Measurements from ENCODE around the gene TAF13.
"Not testable (repeated sequence)": the region's sequence is repeated elsewhere in the genome, so short reads cannot be mapped to it uniquely, and the experiment has no call there.

Gene TAF13

DNA sequence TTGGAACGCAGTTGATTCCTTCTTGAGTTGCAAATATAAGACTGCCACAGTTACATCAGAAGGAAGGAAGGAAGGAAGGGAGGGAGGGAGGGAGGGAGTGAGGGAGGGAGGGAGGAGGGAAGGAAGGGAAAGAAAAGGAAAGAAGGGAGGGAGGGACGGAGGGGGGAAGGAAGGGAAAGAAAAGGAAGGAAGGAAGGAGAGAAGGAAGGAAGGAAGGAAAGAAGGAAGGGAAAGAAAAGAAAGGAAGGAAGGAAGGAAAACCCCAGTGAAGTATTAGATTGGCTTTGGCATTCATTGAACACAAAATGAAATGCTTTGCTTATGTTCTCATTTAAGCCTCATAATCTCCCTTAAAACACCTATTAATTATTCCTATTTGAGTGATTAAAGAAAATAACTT, 27.5 kb downstream of the TAF13 start:
- no peak for DNase-seq (ENCODE audit: low spot score)

DNA sequence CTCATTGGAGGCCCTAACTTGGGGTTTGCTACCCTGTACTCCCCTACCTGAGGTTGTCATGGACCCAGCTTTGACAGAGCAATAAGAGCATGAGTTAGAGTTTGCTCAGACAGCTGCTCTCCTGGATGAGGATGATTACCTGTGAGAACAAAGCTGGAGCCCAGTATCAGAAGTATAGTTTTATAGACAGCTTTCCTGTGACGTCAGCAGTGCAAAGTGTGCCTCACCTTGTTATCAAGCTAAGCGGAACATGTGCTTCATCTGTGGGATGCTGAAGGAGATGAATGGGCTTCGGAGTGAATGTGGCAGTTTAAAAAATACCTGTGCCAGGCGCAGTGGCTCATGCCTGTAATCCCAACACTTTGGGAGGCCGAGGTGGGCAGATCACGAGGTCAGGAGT, 28.5 kb downstream of the TAF13 start:
- no peak for DNase-seq (ENCODE audit: low spot score)

DNA sequence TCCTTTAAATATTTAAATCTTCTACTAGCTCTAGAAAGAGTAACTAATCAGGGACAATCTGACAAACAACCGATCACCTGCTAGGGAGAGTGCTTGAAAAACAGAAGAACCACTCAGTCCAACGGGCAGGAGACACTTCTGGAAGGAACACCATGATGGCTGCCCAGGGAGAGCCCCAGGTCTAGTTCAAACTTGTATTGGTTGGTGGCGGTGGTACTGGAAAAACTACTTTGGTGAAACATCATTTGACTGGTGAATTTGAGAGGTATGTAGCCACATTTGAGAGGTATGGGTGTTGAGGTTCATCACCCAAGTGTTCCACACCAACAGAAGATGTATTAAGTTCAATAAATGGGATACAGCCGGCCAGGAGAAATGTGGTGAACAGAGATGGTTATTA, 29.1 kb downstream of the TAF13 start:
- no peak for DNase-seq (ENCODE audit: low spot score)

DNA sequence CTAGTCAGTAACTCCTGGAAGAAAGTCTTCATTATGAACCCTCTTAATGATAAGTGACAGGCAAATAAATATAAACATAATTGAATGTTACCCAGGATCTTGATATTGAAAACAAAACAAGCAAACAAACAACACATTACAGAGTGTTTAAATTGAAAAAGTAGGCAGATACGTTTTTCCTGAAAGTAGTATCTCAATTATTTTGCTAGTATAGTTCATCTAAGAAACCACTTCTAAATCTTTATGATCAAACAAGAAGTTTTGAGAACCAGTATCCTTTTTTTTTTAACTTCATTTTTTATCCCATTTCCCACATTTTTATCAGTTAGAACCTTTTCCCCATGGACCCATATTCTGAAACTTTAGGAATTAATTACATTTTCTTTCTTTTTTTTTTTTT, 30.2 kb downstream of the TAF13 start:
- DNase-seq (ENCODE audit: low spot score), result no peak

DNA sequence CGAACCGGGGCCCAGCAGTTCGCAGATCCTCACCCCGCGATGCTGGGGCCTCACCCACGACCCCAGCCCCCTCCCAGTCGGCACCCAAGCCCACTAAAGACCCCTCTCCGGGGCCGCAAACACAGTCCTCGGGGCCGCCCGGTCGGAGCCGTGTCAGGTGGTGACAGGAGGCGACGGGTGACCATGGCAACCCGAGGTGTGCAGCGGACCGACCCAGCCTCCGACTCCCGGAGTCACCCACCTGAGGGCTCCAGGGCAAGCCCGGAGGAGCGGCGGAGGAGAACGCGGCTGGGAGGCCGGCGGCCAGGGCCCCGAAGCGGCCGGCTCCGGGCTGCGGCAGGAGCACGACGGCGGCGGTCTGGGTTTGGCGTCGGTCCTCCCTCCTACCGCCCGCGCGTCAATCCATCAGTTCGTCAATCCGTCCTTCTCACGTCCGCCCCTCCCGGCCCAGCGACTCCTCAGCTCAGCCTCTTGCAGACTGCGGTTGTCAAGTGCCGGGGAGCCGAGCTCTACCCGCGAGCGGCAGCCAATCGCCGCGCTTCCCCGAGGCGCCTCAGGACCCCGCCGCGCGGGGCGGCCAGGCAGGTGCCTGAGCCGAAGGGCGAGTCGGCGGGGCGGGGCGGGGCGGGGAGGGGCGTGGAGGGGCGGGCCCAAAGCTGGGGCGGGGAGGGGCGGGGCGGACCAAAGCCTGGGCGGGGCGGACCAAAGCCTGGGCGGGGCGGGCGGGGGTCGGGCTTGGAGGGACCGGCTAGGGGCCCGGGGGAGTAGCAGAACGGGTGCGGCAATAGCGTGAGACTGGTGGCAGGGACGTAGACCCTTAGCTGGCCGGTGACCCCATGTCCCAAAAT, 34.0 kb downstream of the TAF13 start, which contains the start of gene WDR47:
Gene WDR47, minus strand, starts transcription at position 482 of the 848 bp plus-strand sequence. CDS start 18,590 bp downstream, outside the sequence.
- peak; percentile 91 for DNase-seq (ENCODE audit: low spot score)

DNA sequence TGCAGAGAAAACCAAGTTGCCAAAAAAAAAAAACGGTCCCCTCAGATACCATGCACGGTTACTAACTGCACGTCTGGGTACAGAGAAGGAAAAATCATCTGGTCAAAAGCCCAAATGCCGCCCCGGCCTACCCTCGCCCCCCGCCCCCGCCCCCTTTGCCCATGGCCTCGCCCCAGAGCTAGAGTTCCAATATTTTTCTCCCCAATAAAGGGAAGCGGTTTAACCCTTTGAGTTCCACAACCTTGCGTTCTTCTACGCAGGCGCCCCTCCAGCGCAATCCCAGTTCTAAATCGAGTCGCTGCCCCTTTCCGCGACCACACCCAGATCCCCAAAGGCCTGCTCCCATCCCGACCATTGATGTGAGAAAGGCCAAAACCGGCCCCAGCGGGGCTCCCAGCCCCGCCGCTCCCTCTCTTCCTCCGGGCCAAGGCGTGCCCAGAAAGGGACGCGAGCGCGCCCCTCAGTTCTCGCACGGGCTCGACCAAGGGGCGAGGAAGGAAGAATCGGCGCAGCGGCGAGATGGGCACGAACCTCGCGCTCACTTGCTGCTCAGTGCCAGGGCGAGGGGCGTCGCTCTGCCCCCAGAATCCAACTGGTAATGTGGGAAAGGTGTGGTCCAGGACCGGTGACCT, 34.7 kb downstream of the TAF13 start:
- peak; percentile 13 for DNase-seq (ENCODE audit: low spot score)

DNA sequence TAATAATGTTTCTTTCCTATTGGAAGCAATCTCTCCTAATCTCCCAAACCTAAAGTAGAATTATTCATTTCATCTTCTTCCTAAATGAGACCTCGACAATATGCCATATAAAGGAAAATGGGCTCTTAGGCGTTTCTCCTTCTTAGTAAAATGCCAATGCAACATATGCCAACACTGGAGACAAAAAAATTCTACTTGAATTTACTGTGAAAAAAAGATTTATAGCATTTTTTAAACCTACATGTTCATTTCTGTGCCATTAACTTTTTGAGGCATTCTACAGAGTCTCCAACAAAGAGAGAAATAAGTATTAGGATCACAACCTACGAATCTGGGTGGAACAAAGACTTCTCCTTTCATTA, 35.2 kb downstream of the TAF13 start:
- no peak for DNase-seq (ENCODE audit: low spot score)

DNA sequence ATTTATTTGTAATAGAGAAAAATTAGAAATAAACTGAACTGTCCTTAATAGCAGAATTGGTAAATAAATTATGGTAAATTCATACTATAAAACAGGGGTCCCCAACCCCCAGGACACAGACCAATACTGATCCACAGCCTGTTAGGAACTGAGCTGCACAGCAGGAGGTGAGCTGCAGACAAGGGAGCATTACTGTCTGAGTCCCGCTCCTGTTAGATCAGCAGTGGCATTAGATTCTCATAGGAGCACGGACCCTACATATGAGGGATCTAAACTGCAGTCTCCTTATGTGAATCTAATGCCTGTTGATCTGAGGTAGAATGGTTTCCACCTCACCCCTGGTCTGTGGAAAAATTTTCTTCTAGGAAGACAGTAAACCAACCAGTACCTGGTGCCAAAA, 41.4 kb downstream of the TAF13 start:
- DNase-seq (ENCODE audit: low spot score), result no peak

DNA sequence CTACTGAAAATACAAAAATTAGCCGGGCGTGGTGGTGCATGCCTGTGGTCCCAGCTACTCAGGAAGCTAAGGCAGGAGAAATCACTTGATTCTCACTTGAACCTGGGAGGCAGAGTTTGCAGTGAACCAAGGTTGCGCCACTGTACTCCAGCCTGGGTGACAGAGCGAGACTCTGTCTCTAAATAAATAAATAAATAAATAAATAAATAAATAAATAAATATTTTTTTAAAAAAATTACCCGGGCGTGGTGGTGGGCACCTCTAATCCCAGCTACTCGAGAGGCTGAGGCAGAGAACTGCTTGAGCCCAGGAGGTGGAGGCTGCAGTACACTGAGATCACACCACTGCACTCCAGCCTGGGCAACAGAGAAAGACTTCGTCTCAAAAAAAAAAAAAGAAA, 46.3 kb downstream of the TAF13 start:
- DNase-seq (ENCODE audit: low spot score), result not testable (repeated sequence)

DNA sequence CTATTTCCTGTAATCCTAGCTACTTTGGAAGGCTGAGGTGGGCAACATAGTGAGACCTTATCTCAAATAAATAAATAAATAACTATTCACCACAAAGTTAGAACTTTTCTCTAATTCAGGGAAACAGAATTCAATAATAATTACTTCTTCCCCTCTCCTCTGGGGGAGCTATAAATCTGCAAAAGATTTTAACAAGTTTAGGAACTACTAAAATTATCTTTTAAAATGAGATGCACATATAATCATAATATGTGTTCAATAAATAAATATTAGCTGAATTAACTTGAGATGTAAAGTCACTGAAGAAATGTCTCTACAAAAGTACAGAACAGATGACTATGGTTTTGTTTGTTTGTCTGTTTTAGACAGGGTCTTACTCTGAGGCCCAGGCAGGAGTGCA, 48.0 kb downstream of the TAF13 start:
- no peak for DNase-seq (ENCODE audit: low spot score)

DNA sequence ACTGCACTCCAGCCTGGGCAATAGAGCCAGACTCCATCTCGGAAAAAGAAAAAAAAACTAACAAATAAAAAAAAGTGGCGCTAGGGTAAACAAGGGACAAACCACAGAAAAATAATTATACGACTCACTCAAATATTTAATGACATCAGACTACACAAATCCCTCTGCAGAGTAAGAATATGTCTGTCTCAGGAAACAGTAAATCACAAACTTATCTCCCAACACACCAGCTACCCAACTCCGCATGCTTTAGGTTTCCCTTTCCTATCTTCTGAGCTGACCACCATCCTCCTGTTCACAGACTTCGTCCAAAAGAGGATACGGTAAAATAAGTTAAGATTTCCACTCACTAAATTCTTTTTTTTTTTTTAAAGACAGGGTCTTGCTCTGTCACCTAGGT, 50.1 kb downstream of the TAF13 start:
- DNase-seq (ENCODE audit: low spot score), result no peak

DNA sequence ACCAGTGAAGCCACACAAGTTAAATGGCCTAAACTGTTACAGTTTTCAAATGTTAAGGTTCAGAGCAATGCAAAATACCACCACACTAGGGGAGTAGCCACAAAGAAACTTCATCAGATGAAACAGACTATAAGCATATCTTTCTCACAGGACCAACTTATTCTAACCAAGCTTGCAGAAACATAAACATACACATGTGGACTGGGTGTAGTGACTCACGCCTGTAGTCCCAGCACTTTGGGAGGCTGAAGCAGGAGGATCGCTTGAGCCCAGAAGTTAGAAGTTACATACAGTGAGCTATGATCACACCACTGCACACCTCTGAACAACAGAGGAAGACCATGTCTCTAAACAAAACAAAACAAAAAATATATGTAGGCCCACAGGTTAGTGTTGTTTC, 51.2 kb downstream of the TAF13 start:
- DNase-seq (ENCODE audit: low spot score), result no peak

DNA sequence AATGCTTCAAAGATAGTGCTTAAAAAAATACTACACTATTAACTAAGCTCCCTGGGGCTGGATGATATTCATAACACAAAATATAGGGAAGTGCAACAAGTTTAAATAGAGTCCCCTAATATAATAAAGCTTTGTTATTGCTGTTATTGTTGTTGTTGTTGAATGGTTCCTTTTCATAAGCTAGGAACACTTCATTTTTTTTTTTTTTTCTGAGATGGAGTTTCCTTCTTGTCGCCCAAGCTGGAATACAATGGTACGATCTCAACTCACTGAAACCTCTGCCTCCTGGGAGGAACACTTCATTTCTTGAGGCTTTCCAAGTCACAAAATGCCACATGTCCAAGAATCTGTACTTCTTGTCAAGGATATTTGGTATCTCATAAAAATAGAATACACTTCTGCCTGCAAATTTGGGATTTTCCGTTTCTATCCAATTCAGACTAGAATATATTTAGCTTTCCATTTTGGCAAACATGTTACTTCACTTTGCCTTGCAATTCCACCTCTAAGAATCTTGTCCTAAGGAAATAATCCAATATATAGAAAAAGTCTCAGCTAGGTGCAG, 55.0 kb downstream of the TAF13 start:
- DNase-seq (ENCODE audit: low spot score), result no peak

DNA sequence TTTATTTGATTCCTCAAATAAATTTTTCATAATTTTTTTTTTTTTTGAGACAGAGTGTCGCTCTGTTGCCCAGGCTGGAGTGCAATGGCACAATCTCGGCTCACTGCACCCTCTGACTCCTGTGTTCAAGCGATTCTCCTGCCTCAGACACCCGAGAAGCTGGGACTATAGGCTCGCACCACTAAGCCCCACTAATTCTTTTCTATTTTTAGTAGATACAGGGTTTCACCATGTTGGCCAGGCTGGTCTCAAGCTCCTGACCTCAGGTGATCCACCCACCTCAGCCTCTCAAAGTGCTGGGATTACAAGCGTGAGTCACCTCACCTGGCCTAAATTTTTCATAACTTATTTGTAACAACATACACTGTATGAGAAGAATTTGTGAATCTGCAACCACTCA, 58.1 kb downstream of the TAF13 start:
- DNase-seq (ENCODE audit: low spot score), result not testable (repeated sequence)

DNA sequence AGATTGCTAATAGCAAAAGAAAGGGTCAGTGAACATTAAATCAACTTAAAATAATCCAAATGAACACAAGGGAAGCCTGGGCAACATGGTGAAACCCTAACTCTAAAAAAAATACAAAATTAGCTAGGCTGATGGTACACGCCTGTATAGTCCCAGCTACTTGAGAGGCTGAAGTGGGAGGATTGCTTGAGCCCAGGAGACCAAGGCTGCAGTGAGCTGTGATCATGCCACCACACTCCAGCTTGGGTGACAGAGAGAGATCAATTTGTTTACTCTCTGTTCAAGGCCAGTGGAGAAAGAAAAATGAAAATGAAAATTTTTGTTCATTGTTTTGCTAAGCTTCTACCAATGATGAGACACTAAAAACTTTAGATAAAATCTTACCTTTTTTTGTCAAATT, 58.7 kb downstream of the TAF13 start:
- no peak for DNase-seq (ENCODE audit: low spot score)

Small RNAs within 50 kb of the gene (small RNA-seq; reads per million reads assigned to genes)
- gene AL356488.2 (0 reads per million in 2 experiments), gene BX679664.1 (0 reads per million in 2 experiments)
